ENCODE results near the gene GAD1. TPM values are rescaled to one million over a fixed set of nuclear protein-coding genes. Genes with fewer than 3 reads are reported as not detected.

The GAD1 gene
- total and polyA plus RNA-seq, 2 of the 8 experiments (the other 6 are each of a cell fraction or from before 2014, with no cell fraction given): 0.65 to 1.0 TPM

- TF ChIP-seq CREB1 (IDR thresholded peaks at IDR 0.05) (no peak), ASH2L (IDR thresholded peaks at IDR 0.05; ENCODE audit: low read length) (no peak), MAFK (IDR thresholded peaks at IDR 0.05; ENCODE audit: low read depth, low read length) (no peak), TAF7 (optimal IDR thresholded peaks at IDR 0.05; ENCODE audit: borderline replicate concordance, low read depth, low read length) (no peak), SIRT6 (IDR thresholded peaks at IDR 0.05; ENCODE audit: low read length) (no peak), KDM5A (IDR thresholded peaks at IDR 0.05; ENCODE audit: low read length) (no peak), CBX5 (IDR thresholded peaks at IDR 0.05; ENCODE audit: low read depth, low read length) (no peak)
These were observed 78.5 kb downstream of the GAD1 start (continued) for GRCh38 chr2:170895023-170895757.
